Nephron (organoid): ENCODE data around the gene DYNLT2B.
"Not testable (repeated sequence)": the region's sequence is repeated elsewhere in the genome, so short reads cannot be mapped to it uniquely, and the experiment has no call there.

ENCODE experiments used
- H3K27ac Mint-ChIP-seq, 3 experiments: 2 replicates each; pipeline ENCODE4 v1.8.0; 2020; ENCODE audit warnings: mixed read lengths in 3 of 3, mild to moderate bottlenecking in 2 of 3, moderate library complexity in 1 of 3
- H3K27me3 Mint-ChIP-seq: 2 replicates; pipeline ENCODE4 v1.8.0; 2021; ENCODE audit warnings: low read depth, mild to moderate bottlenecking, moderate library complexity, mixed read lengths
- H3K36me3 Mint-ChIP-seq: 2 replicates; pipeline ENCODE4 v1.8.0; 2020; ENCODE audit warnings: low read depth, mixed read lengths
- H3K4me1 Mint-ChIP-seq: 2 replicates; pipeline ENCODE4 v1.8.0; 2020; ENCODE audit warnings: mixed read lengths
- H3K4me3 Mint-ChIP-seq, 3 experiments: 2 replicates each; pipeline ENCODE4 v1.8.0; 2020; ENCODE audit warnings: mild to moderate bottlenecking in 3 of 3, mixed read lengths in 3 of 3, moderate library complexity in 2 of 3
- H3K9me3 Mint-ChIP-seq: 2 replicates; pipeline ENCODE4 v1.8.0; 2020; ENCODE audit warnings: mixed read lengths
- CTCF ChIP-seq, 3 experiments: fragments of 200-600 bp; sonication (generic); IDR thresholded peaks; one replicate each; pipeline ENCODE4 v1.5.0; 2021; ENCODE audit warnings: antibody characterized with exemption in 3 of 3; ENCODE audit not compliant: unreplicated experiment in 3 of 3

The DYNLT2B gene

GRCh38 chr3:196317687-196318467 lies at the start of gene DYNLT2B:
TSS of gene DYNLT2B (minus strand) at chr3:196318240. CDS start at chr3:196318152, 88 bp downstream.
- no peaks in the 10 kb centered on the region for H3K27me3 Mint-ChIP-seq
- H3K36me3 Mint-ChIP-seq = peaks cover 10% of the 10 kb centered on the region
- H3K4me1 Mint-ChIP-seq = peaks cover 6% of the 10 kb centered on the region
- TF ChIP-seq CTCF (IDR thresholded peaks at IDR 0.05; ENCODE audit: unreplicated experiment in 3 of 3) = no peak
- no peaks in the 10 kb centered on the region for H3K9me3 Mint-ChIP-seq
- H3K4me3 Mint-ChIP-seq = peak within 1 kb of the TSS; percentile 96 to 97 (median 96)
- H3K27ac Mint-ChIP-seq = peak within 1 kb of the TSS; percentile 92 to 99 (median 98)

GRCh38 chr3:196365736-196366135 lies 47.7 kb upstream of the DYNLT2B start:
- Mint-ChIP-seq H3K9me3 (no peaks in the 10 kb centered on the region), H3K4me1 (no peaks in the 10 kb centered on the region), H3K36me3 (peaks cover 64% of the 10 kb centered on the region), H3K4me3 (no peak overlapping the region), H3K27ac (no peak overlapping the region), H3K27me3 (no peaks in the 10 kb centered on the region)
- TF ChIP-seq CTCF (IDR thresholded peaks at IDR 0.05; ENCODE audit: unreplicated experiment in 3 of 3) = no peak

- no peak for TF ChIP-seq CTCF (IDR thresholded peaks at IDR 0.05; ENCODE audit: unreplicated experiment in 3 of 3)
- Mint-ChIP-seq H3K4me1 (no peaks in the 10 kb centered on the region), H3K4me3 (no peak overlapping the region), H3K27ac (no peak overlapping the region), H3K36me3 (peaks cover 83% of the 10 kb centered on the region), H3K9me3 (no peaks in the 10 kb centered on the region), H3K27me3 (no peaks in the 10 kb centered on the region)
These were observed 42.5 kb upstream of the DYNLT2B start for GRCh38 chr3:196360586-196360985.

- H3K27me3 Mint-ChIP-seq, H3K4me1 Mint-ChIP-seq, H3K27ac Mint-ChIP-seq, H3K9me3 Mint-ChIP-seq, H3K4me3 Mint-ChIP-seq: not testable (repeated sequence)
- peaks cover 91% of the 10 kb centered on the region for H3K36me3 Mint-ChIP-seq
These were observed 40.5 kb upstream of the DYNLT2B start for GRCh38 chr3:196358540-196358939.

GRCh38 chr3:196357905-196358304 lies 39.9 kb upstream of the DYNLT2B start:
- TF ChIP-seq CTCF (IDR thresholded peaks at IDR 0.05; ENCODE audit: unreplicated experiment in 3 of 3) = no peak
- H3K36me3 Mint-ChIP-seq = peaks cover 91% of the 10 kb centered on the region
- H3K27me3 Mint-ChIP-seq = no peaks in the 10 kb centered on the region
- no peaks in the 10 kb centered on the region for H3K4me1 Mint-ChIP-seq
- H3K27ac Mint-ChIP-seq = no peak overlapping the region
- H3K4me3 Mint-ChIP-seq = no peak overlapping the region
- H3K9me3 Mint-ChIP-seq = no peaks in the 10 kb centered on the region

- Mint-ChIP-seq H3K4me3 (no peak overlapping the region), H3K27ac (no peak overlapping the region), H3K9me3 (no peaks in the 10 kb centered on the region), H3K36me3 (peaks cover 85% of the 10 kb centered on the region), H3K27me3 (no peaks in the 10 kb centered on the region), H3K4me1 (no peaks in the 10 kb centered on the region)
- no peak for TF ChIP-seq CTCF (IDR thresholded peaks at IDR 0.05; ENCODE audit: unreplicated experiment in 3 of 3)
These were observed 38.5 kb upstream of the DYNLT2B start for GRCh38 chr3:196356556-196356955.
